Camera-type eye (tissue), 1 donor: ENCODE measurements around the gene FOXL1. TPM values are rescaled to one million over a fixed set of nuclear protein-coding genes. Genes with fewer than 3 reads are reported as not detected.

Experiments used
- total RNA-seq: library from RNA; depleted of rRNA; stranded (reverse); fragments of >200 nt; gene quantifications from one replicate; pipeline ENCODE4 v1.2.3, GENCODE V29; 2014

FOXL1 gene
- total RNA-seq, result 2.5 TPM

GRCh38 chr16:86578061-86578599 is at the start of gene FOXL1:
FOXL1 (plus strand) TSS chr16:86578549; CDS start chr16:86578724, 175 bp downstream.

GRCh38 chr16:86554917-86555703 is 23.2 kb upstream of the FOXL1 start, which contains the start of gene MTHFSD:
MTHFSD (minus strand) TSS chr16:86555235; CDS start chr16:86555184, 51 bp downstream.

GRCh38 chr16:86566601-86566965 is 11.8 kb upstream of the FOXL1 start, which contains the start of gene FOXC2:
FOXC2 (plus strand) TSS chr16:86566829; CDS start chr16:86567336, 507 bp downstream.

Other genes starting within 250 kb of the FOXL1 start
- 0.77 TPM for gene FOXF1, start 68.0 kb upstream of the FOXL1 start, total RNA-seq
- 39.4 TPM for gene MTHFSD, start 23.3 kb upstream of the FOXL1 start, total RNA-seq
- 2.8 TPM for gene FOXC2, start 11.7 kb upstream of the FOXL1 start, total RNA-seq